Measurements from ENCODE around the gene VAMP1. TPM values are rescaled to one million over a fixed set of nuclear protein-coding genes. Genes with fewer than 3 reads are reported as not detected.
"Not testable (repeated sequence)": the region's sequence is repeated elsewhere in the genome, so short reads cannot be mapped to it uniquely, and the experiment has no call there.

The VAMP1 gene
- total and polyA plus RNA-seq, 2 donors (not counting 3 experiments of a cell fraction or from before 2014, with no cell fraction given): 7.0 to 9.0 TPM

- H3K9me1 ChIP-seq (replicated peaks; ENCODE audit: control insufficient read depth, extremely low read depth, insufficient read depth, low read length); H3K4me2 ChIP-seq (ENCODE audit: insufficient read depth, low read length); H3K27me3 ChIP-seq (ENCODE audit: control insufficient read depth in 2 of 2, insufficient read depth in 2 of 2, low read length in 2 of 2); dilution Hi-C loops (cut with MboI; ENCODE audit: extremely low pct_ligation_motif_present, low sequenced_read_pairs); H2AFZ ChIP-seq (ENCODE audit: low read depth, low read length); H3K79me2 ChIP-seq (ENCODE audit: control insufficient read depth, insufficient read depth, low read length); H3K4me3 ChIP-seq (replicated peaks in 1 of 3; ENCODE audit: insufficient read depth in 1 of 3, low read depth in 1 of 3, low read length in 3 of 3); FAIRE-seq; H3K9ac ChIP-seq (replicated peaks; ENCODE audit: extremely low read depth, insufficient read depth, low read length); H3K9me3 ChIP-seq (replicated peaks; ENCODE audit: control insufficient read depth, insufficient read depth, low read length); DNase-seq (ENCODE audit: low read depth, low spot score); H3K27ac ChIP-seq (ENCODE audit: insufficient read depth, low read depth, low read length); POLR2A ChIA-PET; H3K36me3 ChIP-seq (ENCODE audit: control insufficient read depth in 2 of 2, extremely low read depth in 1 of 2, insufficient read depth in 2 of 2, low read length in 2 of 2); BruUV-seq (replicated peaks); H4K20me1 ChIP-seq (replicated peaks; ENCODE audit: control insufficient read depth, extremely low read depth, insufficient read depth, low read length): not testable (repeated sequence)
- H3K4me1 ChIP-seq (ENCODE audit: control insufficient read depth, extremely low read depth, insufficient read depth, low read length): peaks cover 27% of the 10 kb centered on the region
- intact Hi-C loops (cut with micrococcal nuclease): loop anchor here (5.0 kb wide), 1 partner anchor 129 kb away; no protein-coding TSS in a partner anchor
- CTCF ChIA-PET: interaction anchor here (2.1 to 2.9 kb wide), 5 partner anchors 42 to 182 kb away, joined by 9 to 147 read pairs (median 40); no protein-coding TSS in a partner anchor
These were observed 3.7 kb downstream of the VAMP1 start for GRCh38 chr12:6466751-6467150.

DNA sequence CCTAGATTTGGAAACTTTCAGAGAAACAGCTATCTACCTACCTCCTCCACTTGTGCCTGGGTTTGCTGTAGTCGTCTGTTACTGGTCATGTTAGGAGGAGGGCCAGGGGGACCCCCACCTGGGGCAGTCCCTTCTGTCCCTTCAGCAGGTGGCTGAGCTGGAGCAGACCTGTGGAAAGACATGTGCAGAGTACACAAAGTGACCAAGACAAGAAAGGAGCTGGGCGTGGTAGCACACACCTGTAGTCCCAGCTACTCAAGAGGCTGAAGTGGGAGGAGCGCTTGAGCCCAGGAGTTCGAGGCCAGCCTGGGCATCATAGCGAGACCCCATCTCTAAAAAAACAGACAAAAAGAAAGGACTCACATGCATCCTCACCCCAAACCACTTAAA is 4.3 kb downstream of the VAMP1 start:
- CTCF ChIA-PET: interaction anchor here (0.6 to 2.9 kb wide), 31 partner anchors 9 to 271 kb away, joined by 3 to 147 read pairs (median 7); partner anchors contain the start of genes CD27, GAPDH, MRPL51 and TAPBPL
- H3K4me3 ChIP-seq (replicated peaks in 1 of 3; ENCODE audit: insufficient read depth in 1 of 3, low read depth in 1 of 3, low read length in 3 of 3): no peak overlapping the region
- no peaks in the 10 kb centered on the region for H3K9me3 ChIP-seq (replicated peaks; ENCODE audit: control insufficient read depth, insufficient read depth, low read length)
- no peak overlapping the region for H3K4me2 ChIP-seq (ENCODE audit: insufficient read depth, low read length)
- FAIRE-seq (no peak), DNase-seq (ENCODE audit: low read depth, low spot score) (no peak)
- dilution Hi-C loops (cut with MboI; ENCODE audit: extremely low pct_ligation_motif_present, low sequenced_read_pairs): no loop called here
- no peaks in the 10 kb centered on the region for H4K20me1 ChIP-seq (replicated peaks; ENCODE audit: control insufficient read depth, extremely low read depth, insufficient read depth, low read length)
- TF ChIP-seq JUN (IDR thresholded peaks at IDR 0.05; ENCODE audit: borderline replicate concordance, insufficient read depth, insufficient read length, low read depth) (no peak), CTCF (IDR thresholded peaks at IDR 0.05; ENCODE audit: extremely low read depth in 1 of 2, insufficient read depth in 1 of 2, low read depth in 1 of 2, low read length in 2 of 2) (no peak), MAX (IDR thresholded peaks at IDR 0.05; ENCODE audit: insufficient read depth, insufficient read length) (no peak), EZH2 (IDR thresholded peaks at IDR 0.05; ENCODE audit: borderline replicate concordance, low read depth, low read length, severe bottlenecking) (no peak), POLR2A (IDR thresholded peaks at IDR 0.05; ENCODE audit: low read depth, low read length) (no peak), GATA2 (IDR thresholded peaks at IDR 0.05; ENCODE audit: insufficient read depth, insufficient read length, low read depth, low read length) (no peak), FOS (IDR thresholded peaks at IDR 0.05; ENCODE audit: borderline replicate concordance, insufficient read depth, low read length) (no peak), POLR2AphosphoS5 (IDR thresholded peaks at IDR 0.05; ENCODE audit: insufficient read depth, low read depth, low read length) (no peak), MYC (IDR thresholded peaks at IDR 0.05; ENCODE audit: low read depth, low read length) (no peak)
- BruUV-seq (replicated peaks): no TSS peak
- H3K36me3 ChIP-seq (ENCODE audit: control insufficient read depth in 2 of 2, extremely low read depth in 1 of 2, insufficient read depth in 2 of 2, low read length in 2 of 2): peaks cover 0 to 7% of the 10 kb centered on the region in 2 experiments
- no peak overlapping the region for H2AFZ ChIP-seq (ENCODE audit: low read depth, low read length)
- POLR2A ChIA-PET: interaction anchor here (1.1 to 1.6 kb wide), 3 partner anchors 27 to 68 kb away, joined by 3 to 5 read pairs (median 3); partner anchors contain the start of genes GAPDH and MRPL51
- H3K79me2 ChIP-seq (ENCODE audit: control insufficient read depth, insufficient read depth, low read length): peaks cover 2% of the 10 kb centered on the region
- H3K27me3 ChIP-seq (ENCODE audit: control insufficient read depth in 2 of 2, insufficient read depth in 2 of 2, low read length in 2 of 2): no peaks in the 10 kb centered on the region
- no peak overlapping the region for H3K27ac ChIP-seq (ENCODE audit: insufficient read depth, low read depth, low read length)
- H3K9me1 ChIP-seq (replicated peaks; ENCODE audit: control insufficient read depth, extremely low read depth, insufficient read depth, low read length): no peaks in the 10 kb centered on the region
- intact Hi-C loops (cut with micrococcal nuclease): loop anchor here (5.0 kb wide), 1 partner anchor 129 kb away; no protein-coding TSS in a partner anchor
- peaks cover 26% of the 10 kb centered on the region for H3K4me1 ChIP-seq (ENCODE audit: control insufficient read depth, extremely low read depth, insufficient read depth, low read length)
- H3K9ac ChIP-seq (replicated peaks; ENCODE audit: extremely low read depth, insufficient read depth, low read length): no peak overlapping the region

Data from endothelial cell of umbilical vein (primary cell).